Peyer's patch (tissue), 4 donors: ENCODE results near the gene SLC9A7. TPM values are rescaled to one million over a fixed set of nuclear protein-coding genes. Genes with fewer than 3 reads are reported as not detected.
A peak's percentile ranks its signal among the peaks of the same experiment; 100 is the strongest.
"Not testable (repeated sequence)": the region's sequence is repeated elsewhere in the genome, so short reads cannot be mapped to it uniquely, and the experiment has no call there.

Experiments
- DNase-seq, 3 donors: peaks; one replicate each; pipeline ENCODE4 v3.0.0-alpha.2; 2017 to 2019
- H3K27ac ChIP-seq, 4 donors: fragments of 200-600 bp; sonication (generic); one replicate each; pipeline ENCODE4 v1.5.1; 2016 to 2019
- H3K27me3 ChIP-seq, 2 donors: fragments of 200-600 bp; sonication (generic); one replicate each; pipeline ENCODE4 v1.5.1; 2019
- H3K36me3 ChIP-seq, 3 donors: fragments of 200-600 bp; sonication (generic); one replicate each; pipeline ENCODE4 v1.5.1; 2016 to 2019
- H3K4me1 ChIP-seq, 4 donors: fragments of 200-600 bp; sonication (generic); one replicate each; pipeline ENCODE4 v1.5.1; 2016 to 2019
- H3K4me3 ChIP-seq, 4 donors: fragments of 200-600 bp; sonication (generic); 1 replicate in 3 of 4; 2 replicates in 1 of 4; pipeline ENCODE4 v1.5.1; 2016 to 2019; ENCODE audit warnings: mild to moderate bottlenecking in 1 of 4
- H3K9me3 ChIP-seq, 4 donors: fragments of 200-600 bp; sonication (generic); one replicate each; pipeline ENCODE4 v1.5.1; 2016 to 2019; ENCODE audit warnings: mild to moderate bottlenecking in 1 of 4
- POLR2A ChIP-seq, 2 donors: fragments of 450-650 bp; IDR thresholded peaks; one replicate each; pipeline ENCODE4 v1.5.1; 2017; ENCODE audit warnings: antibody characterized with exemption in 2 of 2, mild to moderate bottlenecking in 2 of 2, moderate library complexity in 2 of 2
- total RNA-seq, 4 donors: library from RNA; depleted of rRNA; stranded (reverse); fragments of >200 nt; gene quantifications; one replicate each; pipeline ENCODE4 v1.1.0, GENCODE V29; 2016
- TF ChIP-seq, protein P1 (sequence below), 6 experiments: fragments of 450-650 bp in 4 of 6; fragments of 200-600 bp in 2 of 6; sonication (generic) in 1 of 6; IDR thresholded peaks; one replicate each; pipeline ENCODE4 v1.5.1; 2017 to 2019; ENCODE audit warnings: antibody characterized with exemption in 6 of 6, mild to moderate bottlenecking in 3 of 6, moderate library complexity in 1 of 6

Gene SLC9A7
- total RNA-seq, 4 donors from 2014 or later = 0.35 to 9.1 (median 2.2) TPM

DNA sequence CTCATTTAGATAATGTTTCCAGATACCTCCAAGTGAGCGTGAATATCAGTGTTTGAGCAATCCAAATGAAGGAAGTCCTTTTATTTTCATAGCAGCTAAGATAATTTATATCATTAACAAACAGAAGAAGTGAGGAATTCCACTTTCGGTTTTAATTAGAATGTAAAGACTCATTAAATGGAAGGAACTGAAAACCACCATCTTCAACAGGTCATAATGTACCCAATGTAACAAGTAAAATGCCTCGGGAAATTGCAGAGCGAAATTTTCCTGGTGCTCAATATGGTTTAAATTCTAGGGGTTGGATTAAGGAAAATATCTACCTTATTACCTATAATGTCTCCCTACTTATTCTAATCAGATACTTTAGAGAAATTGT lies 33.9 kb upstream of the SLC9A7 start:
- TF ChIP-seq POLR2A (IDR thresholded peaks at IDR 0.05) = no peak
- TF ChIP-seq, protein P1, sequence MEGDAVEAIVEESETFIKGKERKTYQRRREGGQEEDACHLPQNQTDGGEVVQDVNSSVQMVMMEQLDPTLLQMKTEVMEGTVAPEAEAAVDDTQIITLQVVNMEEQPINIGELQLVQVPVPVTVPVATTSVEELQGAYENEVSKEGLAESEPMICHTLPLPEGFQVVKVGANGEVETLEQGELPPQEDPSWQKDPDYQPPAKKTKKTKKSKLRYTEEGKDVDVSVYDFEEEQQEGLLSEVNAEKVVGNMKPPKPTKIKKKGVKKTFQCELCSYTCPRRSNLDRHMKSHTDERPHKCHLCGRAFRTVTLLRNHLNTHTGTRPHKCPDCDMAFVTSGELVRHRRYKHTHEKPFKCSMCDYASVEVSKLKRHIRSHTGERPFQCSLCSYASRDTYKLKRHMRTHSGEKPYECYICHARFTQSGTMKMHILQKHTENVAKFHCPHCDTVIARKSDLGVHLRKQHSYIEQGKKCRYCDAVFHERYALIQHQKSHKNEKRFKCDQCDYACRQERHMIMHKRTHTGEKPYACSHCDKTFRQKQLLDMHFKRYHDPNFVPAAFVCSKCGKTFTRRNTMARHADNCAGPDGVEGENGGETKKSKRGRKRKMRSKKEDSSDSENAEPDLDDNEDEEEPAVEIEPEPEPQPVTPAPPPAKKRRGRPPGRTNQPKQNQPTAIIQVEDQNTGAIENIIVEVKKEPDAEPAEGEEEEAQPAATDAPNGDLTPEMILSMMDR (IDR thresholded peaks at IDR 0.05) = no peak
- Histone ChIP-seq H3K4me1 (no peaks in the 10 kb centered on the region), H3K27ac (no peak overlapping the region), H3K9me3 (no peaks in the 10 kb centered on the region), H3K4me3 (no peak overlapping the region), H3K27me3 (no peaks in the 10 kb centered on the region), H3K36me3 (no peaks in the 10 kb centered on the region)
- DNase-seq = no peak

DNA sequence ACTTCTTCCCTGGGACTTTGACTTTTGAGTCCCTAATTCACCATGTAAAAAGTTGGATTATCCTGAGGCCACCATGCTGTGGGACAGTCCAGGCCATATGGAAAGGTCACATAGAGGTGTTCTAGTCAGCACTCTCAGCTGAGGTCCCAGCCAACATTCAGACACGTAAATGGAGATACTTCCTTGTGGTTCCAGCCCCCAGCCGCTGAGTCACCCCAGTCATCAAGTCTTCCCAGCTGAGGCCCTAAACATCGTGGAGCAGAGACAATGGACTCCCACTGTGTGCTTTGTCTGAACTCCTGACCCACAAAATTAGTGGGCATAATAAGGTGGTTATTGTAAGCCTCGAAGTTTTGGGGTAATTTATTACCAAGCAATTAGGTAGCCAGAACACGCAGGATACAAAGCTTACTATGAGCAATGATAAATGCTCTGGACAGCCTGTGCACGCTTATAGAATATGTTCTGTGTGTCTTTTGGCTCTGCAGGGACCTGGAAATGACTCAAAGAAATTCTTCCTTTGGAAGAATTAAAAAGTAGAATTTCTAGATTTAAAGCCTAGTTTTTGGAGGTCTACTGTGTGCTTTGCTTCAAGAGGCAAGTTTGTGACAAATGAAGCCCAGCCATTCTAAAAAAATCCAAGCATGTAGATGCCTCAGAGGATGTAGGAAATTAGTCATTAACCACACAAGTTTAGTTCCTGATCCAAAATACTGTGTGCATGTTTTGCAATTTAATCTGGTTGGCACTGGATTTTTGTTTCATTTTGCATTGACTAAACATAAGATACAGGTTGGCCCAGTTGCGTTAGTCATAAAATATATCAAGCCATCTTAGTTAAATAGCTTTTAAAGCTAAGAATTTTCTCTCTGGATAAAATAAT lies 33.2 kb upstream of the SLC9A7 start:
- DNase-seq = peak in 2 of 3 donors; percentile 40 to 49
- no peak for TF ChIP-seq POLR2A (IDR thresholded peaks at IDR 0.05)
- TF ChIP-seq, protein P1 (IDR thresholded peaks at IDR 0.05) = no peak
- no peaks in the 10 kb centered on the region for H3K36me3 ChIP-seq
- no peak overlapping the region for H3K4me3 ChIP-seq
- H3K27me3 ChIP-seq = no peaks in the 10 kb centered on the region
- no peaks in the 10 kb centered on the region for H3K9me3 ChIP-seq
- peak overlapping the region in 1 of 4 donors; percentile 25 for H3K27ac ChIP-seq
- no peaks in the 10 kb centered on the region for H3K4me1 ChIP-seq

DNA sequence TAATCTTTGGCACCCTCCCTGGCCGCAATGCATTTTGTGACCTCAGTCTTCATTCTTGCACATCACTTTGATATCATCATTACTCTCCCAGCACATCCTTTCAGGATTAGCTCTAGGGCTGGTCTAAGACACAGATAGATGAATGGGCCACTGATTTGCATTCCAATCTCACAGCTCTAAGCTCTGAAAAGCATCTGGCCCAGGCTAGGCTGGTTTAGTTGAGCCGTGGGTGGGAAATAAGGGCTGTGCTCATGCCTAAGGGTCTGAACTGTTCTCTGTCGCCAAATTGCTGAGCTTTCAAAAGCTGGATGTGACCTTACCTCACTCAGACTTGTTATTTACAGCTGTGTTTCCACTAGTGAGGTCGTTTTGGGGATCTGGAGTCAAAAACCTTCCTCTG lies 30.0 kb upstream of the SLC9A7 start:
- Histone ChIP-seq H3K27me3 (no peaks in the 10 kb centered on the region), H3K27ac (no peak overlapping the region), H3K4me3 (no peak overlapping the region), H3K4me1 (no peaks in the 10 kb centered on the region), H3K36me3 (no peaks in the 10 kb centered on the region), H3K9me3 (no peaks in the 10 kb centered on the region)
- no peak for DNase-seq
- TF ChIP-seq, protein P1 (IDR thresholded peaks at IDR 0.05) = no peak
- TF ChIP-seq POLR2A (IDR thresholded peaks at IDR 0.05) = no peak

DNA sequence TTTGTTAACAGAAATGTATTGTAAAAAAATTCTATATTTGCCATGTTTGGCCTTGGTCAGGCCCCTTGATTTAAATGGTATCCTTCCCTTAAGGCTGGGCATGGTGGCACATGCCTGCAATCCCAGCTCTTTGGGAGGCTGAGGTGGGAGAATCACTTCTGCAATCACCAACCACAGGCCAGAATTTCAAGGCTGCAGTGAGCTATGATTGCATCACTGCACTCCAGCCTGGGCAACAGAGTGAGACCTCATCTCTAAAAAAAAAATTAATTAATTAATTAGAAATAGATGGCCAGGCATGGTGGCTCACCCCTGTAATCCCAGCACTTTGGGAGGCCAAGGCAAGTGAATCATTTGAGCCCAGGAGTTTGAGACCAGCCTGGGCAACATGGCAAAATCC lies 25.5 kb upstream of the SLC9A7 start:
- not testable (repeated sequence) for H3K27me3 ChIP-seq, DNase-seq, H3K27ac ChIP-seq, H3K36me3 ChIP-seq, H3K4me1 ChIP-seq, H3K9me3 ChIP-seq, H3K4me3 ChIP-seq

DNA sequence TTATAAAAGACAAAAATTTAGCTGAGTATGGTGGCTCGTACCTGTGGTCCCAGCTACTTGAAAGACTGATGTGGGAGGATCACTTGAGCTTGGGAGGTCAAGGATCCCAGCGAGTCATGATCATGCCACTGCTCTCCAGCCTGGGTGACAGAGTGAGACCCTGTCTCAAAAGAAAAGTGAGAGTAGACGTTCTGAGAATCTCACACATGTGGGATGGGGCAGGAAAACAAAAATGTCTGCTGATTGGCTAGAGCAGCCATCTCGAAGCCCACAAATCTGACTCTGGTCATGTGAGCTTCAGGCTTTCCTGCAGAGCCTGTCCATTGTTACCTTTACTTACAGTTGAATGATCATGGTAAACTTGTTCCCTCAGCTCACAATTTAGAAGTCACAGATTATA lies 23.1 kb upstream of the SLC9A7 start:
- Histone ChIP-seq H3K27ac (no peak overlapping the region), H3K4me1 (no peaks in the 10 kb centered on the region), H3K9me3 (no peaks in the 10 kb centered on the region), H3K27me3 (no peaks in the 10 kb centered on the region), H3K4me3 (no peak overlapping the region), H3K36me3 (no peaks in the 10 kb centered on the region)
- TF ChIP-seq POLR2A (IDR thresholded peaks at IDR 0.05) = no peak
- TF ChIP-seq, protein P1 (IDR thresholded peaks at IDR 0.05) = no peak
- no peak for DNase-seq

DNA sequence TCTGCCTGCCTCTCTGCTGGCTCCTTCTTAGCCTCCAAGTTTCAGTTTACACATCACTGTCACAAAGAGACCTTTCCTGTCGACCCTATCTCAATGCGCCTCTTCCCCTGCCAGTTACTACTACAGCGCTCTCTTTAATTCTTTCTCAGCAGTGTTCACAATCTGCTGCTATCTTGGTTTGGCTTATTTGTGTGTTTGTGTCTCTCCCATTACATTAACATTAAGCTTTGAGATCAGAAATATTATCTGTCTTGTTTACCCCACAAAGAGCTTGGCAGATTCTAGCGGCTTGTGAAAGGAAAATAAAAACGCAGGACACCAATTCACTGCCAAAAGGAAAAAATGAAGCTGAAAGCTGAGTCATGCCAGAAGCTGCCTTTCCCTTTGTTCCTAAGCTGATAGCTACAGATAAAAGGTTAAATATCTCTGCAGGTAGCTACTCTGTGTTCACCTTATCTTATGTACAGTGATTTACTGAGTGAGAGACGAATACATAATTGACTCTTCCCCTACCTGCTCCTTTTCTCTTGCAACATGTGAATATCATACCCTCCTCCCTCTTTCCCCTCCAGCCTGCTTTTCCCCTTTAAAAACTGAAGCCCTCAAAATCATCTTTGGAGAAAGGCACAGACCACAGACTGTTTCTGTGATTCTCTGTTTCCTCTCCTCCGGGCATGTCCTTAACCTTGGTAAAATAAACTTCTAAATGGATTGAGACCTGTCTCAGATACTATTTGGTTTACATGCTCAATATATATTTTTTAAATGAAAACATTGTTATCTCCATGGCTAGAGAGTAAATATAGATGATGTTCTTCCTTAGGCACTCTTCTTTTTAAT lies 19.3 kb upstream of the SLC9A7 start:
- DNase-seq = no peak
- H3K9me3 ChIP-seq = no peaks in the 10 kb centered on the region
- H3K27me3 ChIP-seq = no peaks in the 10 kb centered on the region
- no peaks in the 10 kb centered on the region for H3K4me1 ChIP-seq
- TF ChIP-seq, protein P1 (IDR thresholded peaks at IDR 0.05) = no peak
- no peak for TF ChIP-seq POLR2A (IDR thresholded peaks at IDR 0.05)
- no peaks in the 10 kb centered on the region for H3K36me3 ChIP-seq
- H3K4me3 ChIP-seq = no peak overlapping the region
- no peak overlapping the region for H3K27ac ChIP-seq
